GM06990 (cell line): ENCODE data around the gene ERC2.

ENCODE experiments used
- DNase-seq: peaks from one replicate; pipeline ENCODE4 v3.0.0-alpha.2; 2011; ENCODE audit not compliant: insufficient read length; ENCODE audit errors: extremely low read depth
- H3K27me3 ChIP-seq: replicated peaks from 2 replicates; pipeline ENCODE4 v1.6.0; 2011; ENCODE audit warnings: low read length; ENCODE audit not compliant: control insufficient read depth, insufficient read depth
- H3K36me3 ChIP-seq: 2 replicates; pipeline ENCODE4 v1.5.1; 2011; ENCODE audit warnings: low read length; ENCODE audit not compliant: control insufficient read depth, insufficient read depth
- H3K4me3 ChIP-seq: replicated peaks from 2 replicates; pipeline ENCODE4 v1.5.1; 2011; ENCODE audit warnings: low read depth, mild to moderate bottlenecking, control low read depth, low read length
- CTCF ChIP-seq: IDR thresholded peaks from 2 replicates; pipeline ENCODE4 v1.5.1; 2011; ENCODE audit warnings: low read length, control low read depth, mild to moderate bottlenecking, inconsistent platforms; ENCODE audit not compliant: insufficient read depth, poor library complexity, severe bottlenecking

ERC2 gene

GRCh38 chr3:55467099-55467498 is 1001.2 kb downstream of the ERC2 start:
- Histone ChIP-seq H3K36me3 (no peaks in the 10 kb centered on the region), H3K27me3 (no peaks in the 10 kb centered on the region), H3K4me3 (no peak overlapping the region)
- TF ChIP-seq CTCF, result no peak
- DNase-seq, result no peak

DNA sequence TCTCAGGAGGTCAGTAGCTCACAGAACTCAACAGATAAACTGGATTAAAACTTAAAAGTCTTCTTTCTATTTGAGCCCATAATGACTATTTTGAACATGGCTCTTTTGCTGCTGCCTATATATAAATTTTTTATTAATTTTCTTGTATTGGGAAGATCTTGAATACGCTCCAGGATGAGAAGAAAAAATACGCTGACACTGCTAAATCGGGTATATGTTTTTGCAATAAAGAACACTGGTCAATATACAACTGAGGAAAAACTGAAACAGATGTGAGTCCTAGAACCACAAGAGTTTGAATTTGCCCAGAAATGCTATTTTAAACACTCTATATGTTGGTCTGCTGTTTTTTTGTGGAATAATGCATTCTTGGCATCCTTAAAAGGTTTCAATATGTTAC is 1001.7 kb downstream of the ERC2 start:
- Histone ChIP-seq H3K36me3 (no peaks in the 10 kb centered on the region), H3K4me3 (no peak overlapping the region), H3K27me3 (no peaks in the 10 kb centered on the region)
- no peak for TF ChIP-seq CTCF
- no peak for DNase-seq

GRCh38 chr3:55461896-55462295 is 1006.4 kb downstream of the ERC2 start:
- no peak for DNase-seq
- Histone ChIP-seq H3K4me3 (no peak overlapping the region), H3K27me3 (no peaks in the 10 kb centered on the region), H3K36me3 (no peaks in the 10 kb centered on the region)
- no peak for TF ChIP-seq CTCF

GRCh38 chr3:55459838-55460237 is 1008.4 kb downstream of the ERC2 start:
- no peak for TF ChIP-seq CTCF
- Histone ChIP-seq H3K36me3 (no peaks in the 10 kb centered on the region), H3K27me3 (no peaks in the 10 kb centered on the region), H3K4me3 (no peak overlapping the region)
- no peak for DNase-seq
